AG09309 (cell line): Measurements from ENCODE around the gene FAM234A.

ENCODE experiments used
- DNase-seq: peaks from one replicate; pipeline ENCODE4 v3.0.0-alpha.2; 2010; ENCODE audit warnings: low read depth
- H3K4me3 ChIP-seq: 2 replicates; pipeline ENCODE4 v1.5.1; 2011; ENCODE audit warnings: mild to moderate bottlenecking, low read depth, low read length, moderate library complexity; ENCODE audit not compliant: control insufficient read depth
- CTCF ChIP-seq: IDR thresholded peaks from 2 replicates; pipeline ENCODE4 v1.5.1; 2011; ENCODE audit warnings: mild to moderate bottlenecking, low read depth, low read length, inconsistent platforms; ENCODE audit not compliant: insufficient read depth, control insufficient read depth; ENCODE audit errors: missing control alignments

FAM234A gene

GRCh38 chr16:309476-309875 lies 74.9 kb downstream of the FAM234A start:
- H3K4me3 ChIP-seq, result no peak overlapping the region
- no peak for DNase-seq
- TF ChIP-seq CTCF, result no peak

GRCh38 chr16:311725-312124 lies 77.1 kb downstream of the FAM234A start:
- TF ChIP-seq CTCF, result no peak
- H3K4me3 ChIP-seq, result no peak overlapping the region
- no peak for DNase-seq

- H3K4me3 ChIP-seq, result no peak overlapping the region
- DNase-seq, result no peak
- TF ChIP-seq CTCF, result no peak
These were observed 79.7 kb downstream of the FAM234A start for GRCh38 chr16:314351-314750.

GRCh38 chr16:314795-315299 lies 80.2 kb downstream of the FAM234A start:
- no peak for TF ChIP-seq CTCF
- no peak for DNase-seq
- H3K4me3 ChIP-seq, result no peak overlapping the region
